T-helper 17 cell (primary cell): ENCODE measurements around the gene ANKRA2. TPM values are rescaled to one million over a fixed set of nuclear protein-coding genes. Genes with fewer than 3 reads are reported as not detected.

Experiments used
- ATAC-seq: fragments of 150-1000 bp; cut with Tn5 transposase; 2 replicates; pipeline ENCODE4 v1.10.0; 2021; ENCODE audit warnings: mild to moderate bottlenecking, moderate library complexity
- DNase-seq, 3 donors: peaks; one replicate each; pipeline versions ENCODE4 v3.0.0 to v3.0.0-alpha.2; 2020 to 2021
- H3K9me3 ChIP-seq: one replicate; pipeline ENCODE4 v1.7.0; 2013; ENCODE audit warnings: low read length, mild to moderate bottlenecking; ENCODE audit not compliant: control insufficient read depth, poor library complexity, severe bottlenecking
- H3K27ac Mint-ChIP-seq: one replicate; pipeline ENCODE4 v1.8.0; 2022; ENCODE audit warnings: mild to moderate bottlenecking, moderate library complexity, mixed read lengths
- H3K27me3 Mint-ChIP-seq: one replicate; pipeline ENCODE4 v1.8.0; 2022; ENCODE audit warnings: mixed read lengths
- H3K36me3 Mint-ChIP-seq: one replicate; pipeline ENCODE4 v1.8.0; 2022; ENCODE audit warnings: low read depth, mixed read lengths
- H3K4me1 Mint-ChIP-seq: one replicate; pipeline ENCODE4 v1.8.0; 2022; ENCODE audit warnings: mild to moderate bottlenecking, mixed read lengths
- H3K4me3 Mint-ChIP-seq: one replicate; pipeline ENCODE4 v1.8.0; 2022; ENCODE audit warnings: mild to moderate bottlenecking, moderate library complexity, mixed read lengths
- total RNA-seq, 4 donors: library from RNA in 2 of 4; stranded (reverse) in 2 of 4; gene quantifications; one replicate each; pipeline ENCODE4 v1.2.3 and lab custom pipeline; 2022 to 2026

Gene ANKRA2
- total RNA-seq, 2 donors from 2014 or later, result 28.1 to 34.5 TPM

- H3K4me1 Mint-ChIP-seq, result peaks cover 5% of the 10 kb centered on the region
- DNase-seq (no peak), ATAC-seq (no peak)
- H3K36me3 Mint-ChIP-seq, result peaks cover 5% of the 10 kb centered on the region
- no peaks in the 10 kb centered on the region for H3K9me3 ChIP-seq
- H3K4me3 Mint-ChIP-seq, result no peak overlapping the region
- H3K27ac Mint-ChIP-seq, result no peak overlapping the region
- H3K27me3 Mint-ChIP-seq, result peaks cover 60% of the 10 kb centered on the region
Measured at GRCh38 chr5:73534971-73535370, 30.5 kb downstream of the ANKRA2 start.

DNA sequence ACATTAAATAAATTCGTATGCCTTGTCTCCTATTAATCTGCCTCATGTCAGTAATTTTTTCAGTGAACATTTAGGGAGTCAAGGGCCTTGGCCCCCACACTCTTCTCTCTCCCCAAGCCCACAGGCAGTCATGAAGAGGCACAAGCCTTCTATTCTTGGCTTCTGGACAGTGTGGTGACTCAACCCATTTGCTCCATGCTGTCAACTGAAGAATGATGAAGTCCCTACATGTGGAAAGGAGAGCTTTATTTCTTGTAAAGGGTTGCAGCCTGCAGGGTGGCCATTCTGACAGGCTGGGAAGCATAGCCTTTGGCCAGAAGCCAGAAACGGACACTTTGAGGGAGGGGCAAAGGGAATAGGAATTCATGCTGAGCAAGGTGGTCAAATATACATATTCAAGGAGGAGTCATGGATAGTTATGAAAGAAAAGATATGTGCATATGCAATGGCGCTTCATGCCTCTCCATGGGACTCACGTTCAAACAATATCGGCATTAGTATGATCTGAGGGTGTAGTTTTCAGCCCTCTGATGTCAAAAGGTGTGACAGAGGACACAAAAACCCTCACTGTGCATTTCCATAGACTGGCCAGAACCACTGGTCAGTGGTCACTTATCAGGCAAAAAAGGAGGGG, 31.3 kb downstream of the ANKRA2 start:
- Mint-ChIP-seq H3K36me3 (peaks cover 5% of the 10 kb centered on the region), H3K27ac (no peak overlapping the region), H3K4me1 (peaks cover 5% of the 10 kb centered on the region), H3K27me3 (peaks cover 53% of the 10 kb centered on the region), H3K4me3 (no peak overlapping the region)
- ATAC-seq (no peak), DNase-seq (no peak)
- no peaks in the 10 kb centered on the region for H3K9me3 ChIP-seq

GRCh38 chr5:73532195-73532594, 33.2 kb downstream of the ANKRA2 start:
- peaks cover 5% of the 10 kb centered on the region for H3K36me3 Mint-ChIP-seq
- H3K9me3 ChIP-seq, result no peaks in the 10 kb centered on the region
- H3K4me1 Mint-ChIP-seq, result peaks cover 9% of the 10 kb centered on the region
- DNase-seq (no peak), ATAC-seq (no peak)
- H3K4me3 Mint-ChIP-seq, result no peak overlapping the region
- no peak overlapping the region for H3K27ac Mint-ChIP-seq
- peaks cover 59% of the 10 kb centered on the region for H3K27me3 Mint-ChIP-seq

GRCh38 chr5:73531356-73531755, 34.1 kb downstream of the ANKRA2 start:
- Mint-ChIP-seq H3K4me1 (peaks cover 9% of the 10 kb centered on the region), H3K36me3 (peaks cover 5% of the 10 kb centered on the region), H3K4me3 (no peak overlapping the region), H3K27me3 (peaks cover 62% of the 10 kb centered on the region), H3K27ac (no peak overlapping the region)
- ATAC-seq, result no peak
- DNase-seq, result no peak
- H3K9me3 ChIP-seq, result no peaks in the 10 kb centered on the region

- peaks cover 52% of the 10 kb centered on the region for H3K27me3 Mint-ChIP-seq
- no peak overlapping the region for H3K4me3 Mint-ChIP-seq
- H3K4me1 Mint-ChIP-seq, result peaks cover 7% of the 10 kb centered on the region
- peaks cover 3% of the 10 kb centered on the region for H3K36me3 Mint-ChIP-seq
- ATAC-seq, result no peak
- H3K9me3 ChIP-seq, result no peaks in the 10 kb centered on the region
- DNase-seq, result no peak
- no peak overlapping the region for H3K27ac Mint-ChIP-seq
Measured at GRCh38 chr5:73529081-73529480, 36.4 kb downstream of the ANKRA2 start.

GRCh38 chr5:73528248-73528647, 37.2 kb downstream of the ANKRA2 start:
- DNase-seq, result no peak

DNA sequence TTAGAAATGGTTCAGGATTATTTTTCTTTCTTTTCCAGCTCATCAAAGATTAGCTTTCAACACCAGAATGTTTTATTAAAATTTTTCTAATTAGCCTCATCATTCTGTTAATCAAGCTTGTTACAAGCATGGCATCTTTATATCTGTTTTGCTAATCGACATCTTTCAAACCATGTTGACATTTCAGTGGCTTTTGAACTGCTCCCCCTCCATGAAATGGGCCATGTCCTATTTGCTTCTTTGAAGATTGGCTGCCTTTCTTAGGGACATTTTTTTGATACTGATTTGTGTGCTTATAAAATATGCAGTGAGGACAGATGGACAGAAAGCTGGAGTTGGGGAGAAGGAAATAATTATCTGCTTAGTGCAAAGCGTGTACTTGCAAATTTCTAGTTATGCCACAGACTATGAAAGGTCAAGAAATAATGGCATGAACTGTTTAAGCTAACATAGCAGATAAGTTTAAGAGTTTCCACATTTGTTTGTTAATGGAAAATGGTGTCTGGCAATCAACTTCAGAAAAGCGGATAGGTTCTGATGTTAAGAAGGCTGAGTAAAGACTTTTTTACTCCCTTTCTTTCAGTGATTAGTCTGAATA, 39.7 kb downstream of the ANKRA2 start:
- no peak overlapping the region for H3K27ac Mint-ChIP-seq
- H3K4me1 Mint-ChIP-seq, result peaks cover 4% of the 10 kb centered on the region
- no peak for DNase-seq
- no peak overlapping the region for H3K4me3 Mint-ChIP-seq
- H3K9me3 ChIP-seq, result no peaks in the 10 kb centered on the region
- peaks cover 33% of the 10 kb centered on the region for H3K27me3 Mint-ChIP-seq
- no peak for ATAC-seq
- H3K36me3 Mint-ChIP-seq, result no peaks in the 10 kb centered on the region

More at GRCh38 chr5:73528248-73528647, 37.2 kb downstream of the ANKRA2 start:
- no peak overlapping the region for H3K27ac Mint-ChIP-seq
- no peaks in the 10 kb centered on the region for H3K9me3 ChIP-seq
- H3K4me3 Mint-ChIP-seq, result no peak overlapping the region
- peaks cover 54% of the 10 kb centered on the region for H3K27me3 Mint-ChIP-seq
- H3K4me1 Mint-ChIP-seq, result peaks cover 7% of the 10 kb centered on the region
- peaks cover 3% of the 10 kb centered on the region for H3K36me3 Mint-ChIP-seq
- ATAC-seq, result no peak

DNA sequence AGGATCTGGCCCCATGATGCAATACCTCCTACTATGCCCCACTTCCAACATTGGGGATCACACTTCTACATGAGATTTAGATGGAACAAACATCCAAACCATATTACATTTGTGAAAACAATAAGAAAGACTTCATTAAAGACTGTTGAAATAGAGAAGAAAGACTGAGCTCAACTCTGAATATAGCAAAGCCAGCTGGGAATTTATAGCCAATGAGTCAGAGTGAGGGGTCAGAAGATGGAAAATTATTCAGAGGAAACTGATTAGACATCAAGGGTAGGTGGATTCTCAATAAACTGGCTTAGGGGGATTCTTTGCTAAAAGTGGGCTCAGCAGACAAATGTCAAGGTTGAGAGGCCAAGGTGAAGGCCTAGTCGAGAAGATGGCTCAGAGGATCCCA, 41.6 kb downstream of the ANKRA2 start:
- H3K4me1 Mint-ChIP-seq, result peaks cover 9% of the 10 kb centered on the region
- H3K27me3 Mint-ChIP-seq, result peaks cover 29% of the 10 kb centered on the region
- H3K36me3 Mint-ChIP-seq, result no peaks in the 10 kb centered on the region
- DNase-seq (no peak), ATAC-seq (no peak)
- H3K27ac Mint-ChIP-seq, result peak overlapping the region; percentile 37
- H3K4me3 Mint-ChIP-seq, result no peak overlapping the region
- no peaks in the 10 kb centered on the region for H3K9me3 ChIP-seq

DNA sequence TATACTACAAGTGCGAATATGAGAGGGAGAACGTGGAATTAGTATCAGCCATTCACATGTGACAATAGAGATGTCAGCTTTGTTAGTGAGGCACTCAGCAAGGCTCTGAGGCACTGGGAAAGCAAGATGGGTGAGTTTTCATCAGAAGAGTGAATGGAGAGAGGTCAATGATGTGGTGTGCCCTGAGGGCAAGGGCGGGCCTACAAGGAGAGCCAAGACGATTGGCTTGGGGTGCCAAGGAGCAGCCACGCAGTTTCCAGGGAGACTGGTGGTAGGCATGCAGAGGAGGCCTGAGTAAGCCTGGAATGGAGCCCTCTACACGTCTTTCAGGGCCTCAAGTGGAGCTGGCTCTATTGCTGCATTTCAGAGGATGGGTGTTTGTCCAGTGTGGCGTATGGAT, 42.5 kb downstream of the ANKRA2 start:
- H3K4me3 Mint-ChIP-seq, result no peak overlapping the region
- H3K27me3 Mint-ChIP-seq, result peaks cover 24% of the 10 kb centered on the region
- peaks cover 5% of the 10 kb centered on the region for H3K4me1 Mint-ChIP-seq
- ATAC-seq (no peak), DNase-seq (no peak)
- no peaks in the 10 kb centered on the region for H3K9me3 ChIP-seq
- H3K36me3 Mint-ChIP-seq, result no peaks in the 10 kb centered on the region
- H3K27ac Mint-ChIP-seq, result peak overlapping the region; percentile 37

DNA sequence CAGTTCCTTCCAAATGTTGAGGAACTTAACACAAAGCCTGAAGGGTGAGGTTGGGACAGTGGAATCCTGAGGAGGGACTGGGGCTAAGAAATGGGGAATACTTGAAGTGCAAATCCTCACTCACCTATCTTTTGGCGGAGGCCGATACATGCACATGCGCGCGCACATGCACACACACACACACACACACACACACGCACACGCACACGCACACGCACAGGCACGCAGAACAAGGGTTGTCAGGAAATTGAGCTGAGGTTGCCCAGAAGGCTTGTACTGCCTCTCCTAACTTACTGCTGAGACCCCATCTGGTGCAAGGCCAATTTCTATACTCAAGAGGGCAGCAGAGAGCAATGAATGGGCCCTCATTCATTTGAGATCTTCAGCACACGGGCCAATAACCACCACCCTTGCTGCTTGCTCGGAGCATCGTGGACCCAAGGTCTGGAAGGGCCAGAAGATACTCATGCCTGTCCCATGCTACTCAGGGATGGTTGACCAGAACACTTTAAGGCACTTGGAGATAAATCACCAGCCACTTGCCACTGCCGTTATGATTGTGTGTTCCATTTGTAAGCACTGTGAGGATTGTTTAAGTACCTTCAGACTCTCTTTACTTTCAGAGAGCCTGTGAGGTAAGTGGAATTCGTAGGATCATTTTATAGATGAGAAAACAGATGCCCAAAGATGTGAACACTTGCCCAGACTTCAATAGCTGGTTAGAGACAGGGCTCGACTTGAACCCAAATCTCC, 45.7 kb downstream of the ANKRA2 start:
- Mint-ChIP-seq H3K4me1 (peaks cover 5% of the 10 kb centered on the region), H3K4me3 (peak overlapping the region; percentile 65), H3K27me3 (peaks cover 9% of the 10 kb centered on the region), H3K36me3 (no peaks in the 10 kb centered on the region), H3K27ac (peak overlapping the region; percentile 88)
- H3K9me3 ChIP-seq, result no peaks in the 10 kb centered on the region
- peak; percentile 99 for ATAC-seq
- peak; percentile 23 to 57 (median 46) for DNase-seq

- H3K9me3 ChIP-seq, result no peaks in the 10 kb centered on the region
- ATAC-seq, result no peak
Measured at GRCh38 chr5:73515232-73515631, 50.2 kb downstream of the ANKRA2 start.

DNA sequence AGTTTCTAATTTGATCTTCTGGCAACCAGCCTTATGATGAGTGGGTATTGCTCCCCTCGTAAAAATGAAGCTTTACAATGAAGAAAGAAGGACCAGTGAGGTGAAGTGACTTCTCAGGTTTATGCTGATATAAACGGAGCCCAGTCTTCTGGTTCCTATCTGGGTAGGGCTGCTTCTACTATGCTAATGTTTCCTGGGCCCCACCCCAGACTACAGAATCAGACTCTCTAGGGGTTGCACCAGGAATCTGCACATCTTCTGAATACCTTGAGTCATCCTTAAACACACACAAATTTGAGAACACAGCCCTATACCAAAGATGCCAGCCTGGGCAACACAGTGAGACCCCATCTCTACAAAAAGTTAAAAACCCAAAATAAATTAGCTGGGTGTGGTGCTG, 51.0 kb downstream of the ANKRA2 start:
- no peak overlapping the region for H3K4me3 Mint-ChIP-seq
- ATAC-seq (no peak), DNase-seq (no peak)
- H3K27ac Mint-ChIP-seq, result no peak overlapping the region
- peaks cover 3% of the 10 kb centered on the region for H3K36me3 Mint-ChIP-seq
- H3K27me3 Mint-ChIP-seq, result no peaks in the 10 kb centered on the region
- H3K4me1 Mint-ChIP-seq, result peaks cover 2% of the 10 kb centered on the region
- H3K9me3 ChIP-seq, result no peaks in the 10 kb centered on the region

More at GRCh38 chr5:73515232-73515631, 50.2 kb downstream of the ANKRA2 start:
- no peak for DNase-seq
- Mint-ChIP-seq H3K4me3 (no peak overlapping the region), H3K36me3 (peaks cover 3% of the 10 kb centered on the region), H3K4me1 (peaks cover 5% of the 10 kb centered on the region), H3K27ac (no peak overlapping the region), H3K27me3 (no peaks in the 10 kb centered on the region)

- DNase-seq (no peak), ATAC-seq (no peak)
- no peak overlapping the region for H3K27ac Mint-ChIP-seq
- H3K9me3 ChIP-seq, result no peaks in the 10 kb centered on the region
- peaks cover 3% of the 10 kb centered on the region for H3K36me3 Mint-ChIP-seq
- no peaks in the 10 kb centered on the region for H3K27me3 Mint-ChIP-seq
- no peak overlapping the region for H3K4me3 Mint-ChIP-seq
- no peaks in the 10 kb centered on the region for H3K4me1 Mint-ChIP-seq
Measured at GRCh38 chr5:73513996-73514395, 51.4 kb downstream of the ANKRA2 start.
